Measurements from ENCODE around the gene CGB8.

Gene CGB8

GRCh38 chr19:49014123-49014869 lies 34.6 kb downstream of the CGB8 start:
- no peak for DNase-seq (ENCODE audit: low read depth)
- TF ChIP-seq, protein P1, sequence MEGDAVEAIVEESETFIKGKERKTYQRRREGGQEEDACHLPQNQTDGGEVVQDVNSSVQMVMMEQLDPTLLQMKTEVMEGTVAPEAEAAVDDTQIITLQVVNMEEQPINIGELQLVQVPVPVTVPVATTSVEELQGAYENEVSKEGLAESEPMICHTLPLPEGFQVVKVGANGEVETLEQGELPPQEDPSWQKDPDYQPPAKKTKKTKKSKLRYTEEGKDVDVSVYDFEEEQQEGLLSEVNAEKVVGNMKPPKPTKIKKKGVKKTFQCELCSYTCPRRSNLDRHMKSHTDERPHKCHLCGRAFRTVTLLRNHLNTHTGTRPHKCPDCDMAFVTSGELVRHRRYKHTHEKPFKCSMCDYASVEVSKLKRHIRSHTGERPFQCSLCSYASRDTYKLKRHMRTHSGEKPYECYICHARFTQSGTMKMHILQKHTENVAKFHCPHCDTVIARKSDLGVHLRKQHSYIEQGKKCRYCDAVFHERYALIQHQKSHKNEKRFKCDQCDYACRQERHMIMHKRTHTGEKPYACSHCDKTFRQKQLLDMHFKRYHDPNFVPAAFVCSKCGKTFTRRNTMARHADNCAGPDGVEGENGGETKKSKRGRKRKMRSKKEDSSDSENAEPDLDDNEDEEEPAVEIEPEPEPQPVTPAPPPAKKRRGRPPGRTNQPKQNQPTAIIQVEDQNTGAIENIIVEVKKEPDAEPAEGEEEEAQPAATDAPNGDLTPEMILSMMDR (conservative IDR thresholded peaks at IDR 0.05; ENCODE audit: low read depth, low read length), result no peak
- no peak overlapping the region for H3K4me3 ChIP-seq (ENCODE audit: low read length)

- no peak overlapping the region for H3K4me3 ChIP-seq (ENCODE audit: low read length)
- TF ChIP-seq, protein P1 (conservative IDR thresholded peaks at IDR 0.05; ENCODE audit: low read depth, low read length), result no peak
- no peak for DNase-seq (ENCODE audit: low read depth)
Observed at GRCh38 chr19:49011194-49011593, 37.7 kb downstream of the CGB8 start.

DNA sequence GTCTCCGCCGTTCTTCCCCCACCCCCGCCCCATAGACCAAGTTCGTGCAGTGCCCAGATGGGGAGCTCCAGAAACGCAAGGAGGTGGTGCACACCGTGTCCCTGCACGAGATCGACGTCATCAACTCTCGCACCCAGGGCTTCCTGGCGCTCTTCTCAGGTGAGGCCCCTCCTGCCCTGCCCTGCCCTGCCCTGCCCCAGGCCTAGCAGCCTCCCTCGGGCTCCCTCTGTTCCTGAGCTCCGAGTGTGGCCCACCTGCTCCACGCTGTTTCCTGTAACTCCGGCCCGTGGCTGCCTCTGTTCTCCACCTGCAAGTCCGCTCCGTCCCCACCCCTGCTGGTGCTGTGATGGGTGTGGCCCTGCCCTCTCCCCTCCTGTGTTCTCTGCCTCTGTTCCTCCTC lies 38.5 kb downstream of the CGB8 start:
- DNase-seq (ENCODE audit: low read depth), result no peak
- no peak overlapping the region for H3K4me3 ChIP-seq (ENCODE audit: low read length)
- TF ChIP-seq, protein P1 (conservative IDR thresholded peaks at IDR 0.05; ENCODE audit: low read depth, low read length), result no peak

GRCh38 chr19:49009828-49010227 lies 39.1 kb downstream of the CGB8 start:
- DNase-seq (ENCODE audit: low read depth), result no peak
- TF ChIP-seq, protein P1 (conservative IDR thresholded peaks at IDR 0.05; ENCODE audit: low read depth, low read length), result no peak
- H3K4me3 ChIP-seq (ENCODE audit: low read length), result no peak overlapping the region

GRCh38 chr19:49006905-49007304 lies 42.0 kb downstream of the CGB8 start:
- H3K4me3 ChIP-seq (ENCODE audit: low read length), result no peak overlapping the region
- TF ChIP-seq, protein P1 (conservative IDR thresholded peaks at IDR 0.05; ENCODE audit: low read depth, low read length), result no peak
- DNase-seq (ENCODE audit: low read depth), result no peak

DNA sequence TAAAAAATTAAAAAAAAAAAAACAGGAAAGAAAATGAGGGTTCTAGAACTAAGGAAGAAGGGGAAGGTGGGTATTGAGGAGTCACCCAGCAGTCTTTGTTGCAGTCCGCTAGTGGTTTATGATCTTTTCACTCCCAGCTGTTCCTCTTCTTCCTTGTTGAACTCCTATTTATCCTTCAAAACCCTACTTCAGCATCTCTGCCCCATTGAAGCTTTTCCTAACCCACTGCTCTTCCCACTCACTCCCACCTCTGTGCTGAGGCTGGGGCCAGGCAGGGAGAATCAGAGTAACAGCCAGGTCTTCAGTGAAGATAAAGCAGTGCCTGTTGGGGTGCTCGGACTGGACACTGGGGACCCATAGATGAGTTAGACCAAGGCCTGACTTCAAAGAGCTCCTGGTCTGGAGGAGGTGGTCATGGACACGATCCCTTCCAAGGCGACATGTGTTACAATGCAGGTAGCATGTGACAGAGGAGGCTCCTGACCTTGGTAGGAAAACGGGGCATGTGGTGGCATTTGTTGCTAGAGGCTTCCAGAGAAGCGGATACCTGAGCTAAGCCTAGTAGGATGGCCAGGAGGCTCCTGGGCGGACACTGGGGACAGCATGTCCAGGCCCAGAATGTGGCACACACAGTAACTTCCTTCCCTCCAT lies 43.8 kb downstream of the CGB8 start:
- TF ChIP-seq, protein P1 (conservative IDR thresholded peaks at IDR 0.05; ENCODE audit: low read depth, low read length), result no peak
- no peak overlapping the region for H3K4me3 ChIP-seq (ENCODE audit: low read length)
- no peak for DNase-seq (ENCODE audit: low read depth)

GRCh38 chr19:49004133-49004532 lies 44.8 kb downstream of the CGB8 start:
- no peak overlapping the region for H3K4me3 ChIP-seq (ENCODE audit: low read length)
- TF ChIP-seq, protein P1 (conservative IDR thresholded peaks at IDR 0.05; ENCODE audit: low read depth, low read length), result no peak
- no peak for DNase-seq (ENCODE audit: low read depth)
